Activated T-cell treated with anti-CD3 and anti-CD28 coated beads for 1 hour (primary cell): Measurements from ENCODE around the gene BCDIN3D.

Source experiments
- DNase-seq: peaks from one replicate; pipeline ENCODE4 v3.0.0-alpha.2; 2020; ENCODE audit warnings: low read depth

The BCDIN3D gene

GRCh38 chr12:49819786-49820185, 23.1 kb downstream of the BCDIN3D start:
- no peak for DNase-seq

GRCh38 chr12:49818241-49818895, 24.5 kb downstream of the BCDIN3D start:
- no peak for DNase-seq

- DNase-seq = no peak
Observed at GRCh38 chr12:49813131-49813530, 29.8 kb downstream of the BCDIN3D start.

GRCh38 chr12:49811961-49812401, 30.9 kb downstream of the BCDIN3D start:
- DNase-seq = no peak

GRCh38 chr12:49811136-49811535, 31.8 kb downstream of the BCDIN3D start:
- no peak for DNase-seq

- no peak for DNase-seq
Observed at GRCh38 chr12:49809906-49810389, 33.0 kb downstream of the BCDIN3D start.

GRCh38 chr12:49809381-49809905, 33.5 kb downstream of the BCDIN3D start:
- no peak for DNase-seq

GRCh38 chr12:49808686-49809380, 34.1 kb downstream of the BCDIN3D start:
- no peak for DNase-seq

GRCh38 chr12:49807991-49808580, 34.8 kb downstream of the BCDIN3D start:
- DNase-seq = no peak

GRCh38 chr12:49806877-49807276, 36.0 kb downstream of the BCDIN3D start:
- no peak for DNase-seq

GRCh38 chr12:49806321-49806813, 36.5 kb downstream of the BCDIN3D start:
- DNase-seq = no peak

- DNase-seq = no peak
Observed at GRCh38 chr12:49805409-49805808, 37.5 kb downstream of the BCDIN3D start.

- DNase-seq = no peak
Observed at GRCh38 chr12:49804821-49805220, 38.1 kb downstream of the BCDIN3D start.

- DNase-seq = no peak
Observed at GRCh38 chr12:49803693-49804450, 39.0 kb downstream of the BCDIN3D start.

GRCh38 chr12:49801141-49802063, 41.5 kb downstream of the BCDIN3D start:
- DNase-seq = no peak

- no peak for DNase-seq
Observed at GRCh38 chr12:49800421-49801140, 42.3 kb downstream of the BCDIN3D start.

GRCh38 chr12:49798934-49799333, 44.0 kb downstream of the BCDIN3D start:
- no peak for DNase-seq

- no peak for DNase-seq
Observed at GRCh38 chr12:49798248-49798647, 44.7 kb downstream of the BCDIN3D start.

- DNase-seq = no peak
Observed at GRCh38 chr12:49797449-49797776, 45.5 kb downstream of the BCDIN3D start.
